Measurements from ENCODE around the gene CACUL1. TPM values are rescaled to one million over a fixed set of nuclear protein-coding genes. Genes with fewer than 3 reads are reported as not detected.

CACUL1 gene
- total RNA-seq, 1 donor: 40.6 TPM

- H3K4me3 ChIP-seq (ENCODE audit: low read depth, low read length): peak overlapping the region; percentile 97
- DNase-seq (ENCODE audit: low read depth): peak; percentile 34
- TF ChIP-seq CTCF (IDR thresholded peaks at IDR 0.05; ENCODE audit: insufficient read depth, low read depth, low read length): no peak
Measured at GRCh38 chr10:118754229-118754555, 578 bp downstream of the CACUL1 start.

- peak overlapping the region; percentile 97 for H3K4me3 ChIP-seq (ENCODE audit: low read depth, low read length)
- TF ChIP-seq CTCF (IDR thresholded peaks at IDR 0.05; ENCODE audit: insufficient read depth, low read depth, low read length): no peak
- DNase-seq (ENCODE audit: low read depth): peak; percentile 59
Measured at GRCh38 chr10:118753331-118754228, 1.2 kb downstream of the CACUL1 start.

- DNase-seq (ENCODE audit: low read depth): peak; percentile 48
- TF ChIP-seq CTCF (IDR thresholded peaks at IDR 0.05; ENCODE audit: insufficient read depth, low read depth, low read length): no peak
- peak overlapping the region; percentile 97 for H3K4me3 ChIP-seq (ENCODE audit: low read depth, low read length)
Measured at GRCh38 chr10:118752409-118752808, 2.4 kb downstream of the CACUL1 start.

- no peak for TF ChIP-seq CTCF (IDR thresholded peaks at IDR 0.05; ENCODE audit: insufficient read depth, low read depth, low read length)
- H3K4me3 ChIP-seq (ENCODE audit: low read depth, low read length): no peak overlapping the region
- DNase-seq (ENCODE audit: low read depth): no peak
Measured at GRCh38 chr10:118751265-118751664, 3.5 kb downstream of the CACUL1 start.

GRCh38 chr10:118748041-118748440 is 6.7 kb downstream of the CACUL1 start:
- no peak overlapping the region for H3K4me3 ChIP-seq (ENCODE audit: low read depth, low read length)
- DNase-seq (ENCODE audit: low read depth): no peak
- TF ChIP-seq CTCF (IDR thresholded peaks at IDR 0.05; ENCODE audit: insufficient read depth, low read depth, low read length): no peak

- H3K4me3 ChIP-seq (ENCODE audit: low read depth, low read length): no peak overlapping the region
- no peak for TF ChIP-seq CTCF (IDR thresholded peaks at IDR 0.05; ENCODE audit: insufficient read depth, low read depth, low read length)
- DNase-seq (ENCODE audit: low read depth): no peak
Measured at GRCh38 chr10:118746246-118746645, 8.5 kb downstream of the CACUL1 start.
